GM23338 (cell line): ENCODE results near the gene KRTAP16-1. TPM values are rescaled to one million over a fixed set of nuclear protein-coding genes. Genes with fewer than 3 reads are reported as not detected.

Source experiments
- ATAC-seq: fragments of 200-7000 bp; cut with Tn5 transposase; 3 replicates; pipeline ENCODE4 v1.9.1; 2020
- DNase-seq: peaks from one replicate; pipeline ENCODE4 v3.0.0-alpha.2; 2015; ENCODE audit warnings: low spot score
- H2AFZ ChIP-seq: fragments of 200-600 bp; sonication (generic); 2 replicates; pipeline ENCODE4 v1.8.0; 2016; ENCODE audit warnings: antibody characterized with exemption, mild to moderate bottlenecking, moderate library complexity
- H3F3A ChIP-seq: fragments of 200-600 bp; sonication (generic); replicated peaks from 2 replicates; pipeline ENCODE4 v1.8.0; 2017; ENCODE audit warnings: antibody characterized with exemption, mixed run types, low read depth
- H3K27ac ChIP-seq: fragments of 200-600 bp; sonication (generic); 2 replicates; pipeline ENCODE4 v1.6.1; 2016; ENCODE audit warnings: low read depth
- H3K27me3 ChIP-seq: fragments of 200-600 bp; sonication (generic); 2 replicates; pipeline ENCODE4 v1.8.0; 2016; ENCODE audit warnings: mild to moderate bottlenecking, mixed run types, moderate library complexity; ENCODE audit not compliant: insufficient read depth
- H3K36me3 ChIP-seq: fragments of 200-600 bp; sonication (generic); 2 replicates; pipeline ENCODE4 v1.8.0; 2016; ENCODE audit warnings: mild to moderate bottlenecking; ENCODE audit not compliant: insufficient read depth
- H3K4me1 ChIP-seq: fragments of 200-600 bp; sonication (generic); 2 replicates; pipeline ENCODE4 v1.8.0; 2016; ENCODE audit warnings: mild to moderate bottlenecking, moderate library complexity; ENCODE audit not compliant: insufficient read depth
- H3K4me2 ChIP-seq: fragments of 200-600 bp; sonication (generic); 2 replicates; pipeline ENCODE4 v1.7.1; 2017; ENCODE audit warnings: mixed run types
- H3K4me3 ChIP-seq: fragments of 200-600 bp; sonication (generic); 2 replicates; pipeline ENCODE4 v1.6.1; 2016; ENCODE audit warnings: mixed run types
- H3K79me2 ChIP-seq: fragments of 200-600 bp; sonication (generic); replicated peaks from 2 replicates; pipeline ENCODE4 v1.8.0; 2017; ENCODE audit warnings: mild to moderate bottlenecking; ENCODE audit not compliant: insufficient read depth
- H3K9me2 ChIP-seq: fragments of 200-600 bp; sonication (generic); 2 replicates; pipeline ENCODE4 v1.8.0; 2017; ENCODE audit not compliant: insufficient read depth
- H4K20me1 ChIP-seq: fragments of 200-600 bp; sonication (generic); replicated peaks from 2 replicates; pipeline ENCODE4 v1.8.0; 2017; ENCODE audit warnings: mild to moderate bottlenecking; ENCODE audit not compliant: insufficient read depth
- H3K27ac Mint-ChIP-seq: 2 replicates; pipeline ENCODE4 v1.8.0; 2020; ENCODE audit warnings: inconsistent platforms, mild to moderate bottlenecking, moderate library complexity, mixed read lengths
- H3K27me3 Mint-ChIP-seq: 3 replicates; pipeline ENCODE4 v1.8.0; 2022; ENCODE audit warnings: low read depth, mild to moderate bottlenecking, moderate library complexity, mixed read lengths, inconsistent platforms; ENCODE audit not compliant: insufficient read depth, poor library complexity
- H3K36me3 Mint-ChIP-seq: 3 replicates; pipeline ENCODE4 v1.8.0; 2021; ENCODE audit warnings: low read depth, mild to moderate bottlenecking, inconsistent platforms, moderate library complexity, mixed read lengths
- H3K4me1 Mint-ChIP-seq: 3 replicates; pipeline ENCODE4 v1.8.0; 2020; ENCODE audit warnings: mild to moderate bottlenecking, inconsistent platforms, mixed read lengths
- H3K4me3 Mint-ChIP-seq: 3 replicates; pipeline ENCODE4 v1.8.0; 2021; ENCODE audit warnings: moderate library complexity, mild to moderate bottlenecking, inconsistent platforms, mixed read lengths
- H3K9me3 Mint-ChIP-seq: 3 replicates; pipeline ENCODE4 v1.8.0; 2020; ENCODE audit warnings: moderate library complexity, mild to moderate bottlenecking, inconsistent platforms, mixed read lengths
- CREB1 ChIP-seq: fragments of 250-450 bp; sonication (Bioruptor Pico); IDR thresholded peaks from 2 replicates; pipeline ENCODE4 v1.5.0; 2020; ENCODE audit warnings: low read depth, mild to moderate bottlenecking, moderate library complexity
- ETS1 ChIP-seq: IDR thresholded peaks from 2 replicates; pipeline ENCODE4 v1.6.1; 2016; ENCODE audit warnings: antibody characterized with exemption
- EZH2 ChIP-seq: fragments of 200-600 bp; sonication (generic); IDR thresholded peaks from one replicate; pipeline ENCODE4 v1.8.0; 2017; ENCODE audit warnings: antibody characterized with exemption, mild to moderate bottlenecking, low read depth; ENCODE audit not compliant: unreplicated experiment
- EZH2phosphoT487 ChIP-seq: fragments of 200-600 bp; sonication (generic); IDR thresholded peaks from one replicate; pipeline ENCODE4 v1.8.1; 2018; ENCODE audit warnings: antibody characterized with exemption; ENCODE audit not compliant: unreplicated experiment
- JUNB ChIP-seq: IDR thresholded peaks from one replicate; pipeline ENCODE4 v1.6.1; 2016; ENCODE audit warnings: antibody characterized with exemption; ENCODE audit not compliant: unreplicated experiment
- NANOG ChIP-seq: IDR thresholded peaks from 2 replicates; pipeline ENCODE4 v1.6.1; 2016; ENCODE audit warnings: antibody characterized with exemption, borderline replicate concordance
- POLR2AphosphoS5 ChIP-seq: IDR thresholded peaks from 2 replicates; pipeline ENCODE4 v1.6.1; 2016; ENCODE audit warnings: antibody characterized with exemption, low read depth
- REST ChIP-seq: IDR thresholded peaks from one replicate; pipeline ENCODE4 v1.6.1; 2018; ENCODE audit warnings: antibody characterized with exemption; ENCODE audit not compliant: unreplicated experiment
- STAT1 ChIP-seq: IDR thresholded peaks from one replicate; pipeline ENCODE4 v1.6.1; 2016; ENCODE audit warnings: antibody characterized with exemption; ENCODE audit not compliant: unreplicated experiment
- ZNF114 ChIP-seq: fragments of 250-450 bp; sonication (Bioruptor Pico); IDR thresholded peaks from 2 replicates; pipeline ENCODE4 v1.5.0; 2020; ENCODE audit warnings: mild to moderate bottlenecking, moderate library complexity
- ZNF331 ChIP-seq: fragments of 250-450 bp; sonication (Bioruptor Pico); IDR thresholded peaks from 2 replicates; pipeline ENCODE4 v1.5.0; 2020; ENCODE audit warnings: low read depth, mild to moderate bottlenecking, moderate library complexity
- ZNF462 ChIP-seq: fragments of 250-450 bp; sonication (Bioruptor Pico); IDR thresholded peaks from 2 replicates; pipeline ENCODE4 v1.5.0; 2020; ENCODE audit warnings: mild to moderate bottlenecking, moderate library complexity
- polyA plus RNA-seq: library from polyadenylated mRNA; unstranded; fragments of >200 nt; fragmentation: Nextera tagmentation; extraction: Ambion mirVana; gene quantifications from 2 replicates; pipeline ENCODE4 v1.2.1, GENCODE V29; 2016
- total RNA-seq: library from RNA; depleted of rRNA; stranded (reverse); fragments of >200 nt; shearing (Covaris generic); gene quantifications from 2 replicates; pipeline ENCODE4 v1.2.3, GENCODE V29; 2014
- TF ChIP-seq, protein P1 (sequence below), 2 experiments: fragments of 200-600 bp in 1 of 2; sonication (generic) in 1 of 2; conservative IDR thresholded peaks; 2 replicates each; pipeline versions ENCODE4 v1.5.1 to v1.6.1; 2016 to 2017; ENCODE audit warnings: antibody characterized with exemption in 2 of 2, low read depth in 2 of 2, mild to moderate bottlenecking in 2 of 2, moderate library complexity in 1 of 2

KRTAP16-1 gene
- total and polyA plus RNA-seq, 2 experiments from 2014 or later = not detected

GRCh38 chr17:41339571-41340172 is 30.6 kb upstream of the KRTAP16-1 start:
- ATAC-seq (no peak), DNase-seq (no peak)
- Histone ChIP-seq H3K9me2 (peaks cover 2% of the 10 kb centered on the region; the same call in 1 of the 2 replicates), H3K27me3 (no peaks in the 10 kb centered on the region), H3K4me2 (no peak overlapping the region), H3K36me3 (no peaks in the 10 kb centered on the region), H3K4me1 (no peaks in the 10 kb centered on the region), H3K79me2 (no peaks in the 10 kb centered on the region), H3F3A (no peaks in the 10 kb centered on the region), H3K4me3 (no peak overlapping the region), H3K27ac (no peak overlapping the region), H2AFZ (no peak overlapping the region), H4K20me1 (no peaks in the 10 kb centered on the region)
- H3K9me3 Mint-ChIP-seq = peaks cover 24% of the 10 kb centered on the region
- H3K27me3 Mint-ChIP-seq = peaks cover 5% of the 10 kb centered on the region
- no peak overlapping the region for H3K27ac Mint-ChIP-seq
- no peak for TF ChIP-seq JUNB
- TF ChIP-seq ZNF114 (CRISPR knock-in tag) = no peak
- no peak for TF ChIP-seq REST
- no peak for TF ChIP-seq EZH2phosphoT487
- TF ChIP-seq ETS1 = no peak
- no peak for TF ChIP-seq CREB1
- no peak for TF ChIP-seq STAT1
- no peak for TF ChIP-seq EZH2
- no peak for TF ChIP-seq ZNF331 (CRISPR knock-in tag)
- no peak for TF ChIP-seq POLR2AphosphoS5
- TF ChIP-seq, protein P1, sequence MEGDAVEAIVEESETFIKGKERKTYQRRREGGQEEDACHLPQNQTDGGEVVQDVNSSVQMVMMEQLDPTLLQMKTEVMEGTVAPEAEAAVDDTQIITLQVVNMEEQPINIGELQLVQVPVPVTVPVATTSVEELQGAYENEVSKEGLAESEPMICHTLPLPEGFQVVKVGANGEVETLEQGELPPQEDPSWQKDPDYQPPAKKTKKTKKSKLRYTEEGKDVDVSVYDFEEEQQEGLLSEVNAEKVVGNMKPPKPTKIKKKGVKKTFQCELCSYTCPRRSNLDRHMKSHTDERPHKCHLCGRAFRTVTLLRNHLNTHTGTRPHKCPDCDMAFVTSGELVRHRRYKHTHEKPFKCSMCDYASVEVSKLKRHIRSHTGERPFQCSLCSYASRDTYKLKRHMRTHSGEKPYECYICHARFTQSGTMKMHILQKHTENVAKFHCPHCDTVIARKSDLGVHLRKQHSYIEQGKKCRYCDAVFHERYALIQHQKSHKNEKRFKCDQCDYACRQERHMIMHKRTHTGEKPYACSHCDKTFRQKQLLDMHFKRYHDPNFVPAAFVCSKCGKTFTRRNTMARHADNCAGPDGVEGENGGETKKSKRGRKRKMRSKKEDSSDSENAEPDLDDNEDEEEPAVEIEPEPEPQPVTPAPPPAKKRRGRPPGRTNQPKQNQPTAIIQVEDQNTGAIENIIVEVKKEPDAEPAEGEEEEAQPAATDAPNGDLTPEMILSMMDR (conservative IDR thresholded peaks at IDR 0.05; ENCODE audit: low read depth in 2 of 2) = no peak
- TF ChIP-seq ZNF462 (CRISPR knock-in tag) = no peak
- TF ChIP-seq NANOG = no peak
- H3K36me3 Mint-ChIP-seq = no peaks in the 10 kb centered on the region; the same call in 2 of the 3 replicates
- H3K4me3 Mint-ChIP-seq = no peak overlapping the region
- H3K4me1 Mint-ChIP-seq = no peaks in the 10 kb centered on the region
